Forelimb muscle (tissue), 1 donor: Measurements from ENCODE around the gene NKG7. TPM values are rescaled to one million over a fixed set of nuclear protein-coding genes. Genes with fewer than 3 reads are reported as not detected.
"Not testable (repeated sequence)": the region's sequence is repeated elsewhere in the genome, so short reads cannot be mapped to it uniquely, and the experiment has no call there.

Source experiments
- DNase-seq: peaks from one replicate; pipeline ENCODE4 v3.0.0-alpha.2; 2013; ENCODE audit warnings: low read depth
- polyA plus RNA-seq: library from polyadenylated mRNA; unstranded; fragments of 120-200 nt; gene quantifications from one replicate; pipeline ENCODE4 v1.2.1, GENCODE V29; 2013; ENCODE audit not compliant: insufficient read length

The NKG7 gene
- 3.0 TPM for polyA plus RNA-seq

GRCh38 chr19:51372649-51373504 is at the start of gene NKG7:
Gene NKG7, minus strand, starts transcription at chr19:51372654. Its CDS starts 119 bp downstream, at chr19:51372535.
- DNase-seq: no peak

GRCh38 chr19:51422053-51422448 is 49.6 kb upstream of the NKG7 start:
- DNase-seq: no peak

- no peak for DNase-seq
Observed at GRCh38 chr19:51421229-51422052, 49.0 kb upstream of the NKG7 start.

- DNase-seq: not testable (repeated sequence)
Observed at GRCh38 chr19:51420511-51420910, 48.1 kb upstream of the NKG7 start.

- DNase-seq: no peak
Observed at GRCh38 chr19:51418707-51419106, 46.3 kb upstream of the NKG7 start.

GRCh38 chr19:51417810-51418157 is 45.3 kb upstream of the NKG7 start:
- DNase-seq: no peak

GRCh38 chr19:51417107-51417809 is 44.8 kb upstream of the NKG7 start, which contains the start of gene SIGLEC10:
Gene SIGLEC10, minus strand, starts transcription at chr19:51417642. Its CDS starts 61 bp downstream, at chr19:51417581.
- DNase-seq: no peak

GRCh38 chr19:51416422-51416821 is 44.0 kb upstream of the NKG7 start:
- DNase-seq: not testable (repeated sequence)

GRCh38 chr19:51415187-51415586 is 42.7 kb upstream of the NKG7 start:
- no peak for DNase-seq

- DNase-seq: no peak
Observed at GRCh38 chr19:51410950-51411748, 38.7 kb upstream of the NKG7 start.

GRCh38 chr19:51407511-51408131 is 35.2 kb upstream of the NKG7 start:
- no peak for DNase-seq

GRCh38 chr19:51402117-51402516 is 29.7 kb upstream of the NKG7 start:
- no peak for DNase-seq

- not testable (repeated sequence) for DNase-seq
Observed at GRCh38 chr19:51399936-51400335, 27.5 kb upstream of the NKG7 start.

GRCh38 chr19:51399231-51399630 is 26.8 kb upstream of the NKG7 start:
- no peak for DNase-seq

GRCh38 chr19:51398096-51398704 is 25.7 kb upstream of the NKG7 start:
- no peak for DNase-seq

- DNase-seq: not testable (repeated sequence)
Observed at GRCh38 chr19:51397453-51397852, 25.0 kb upstream of the NKG7 start.

GRCh38 chr19:51396175-51396574 is 23.7 kb upstream of the NKG7 start:
- no peak for DNase-seq

GRCh38 chr19:51394050-51394836 is 21.8 kb upstream of the NKG7 start:
- peak; percentile 99 for DNase-seq

GRCh38 chr19:51392701-51393100 is 20.2 kb upstream of the NKG7 start:
- DNase-seq: no peak
